ENCODE data around the gene DSCAML1. TPM values are rescaled to one million over a fixed set of nuclear protein-coding genes. Genes with fewer than 3 reads are reported as not detected.

DSCAML1 gene
- total RNA-seq, 1 experiment from 2014 or later = 0.90 TPM

- TF ChIP-seq SOX15 (CRISPR knock-in tag; IDR thresholded peaks at IDR 0.05) (no peak), ZNF425 (CRISPR knock-in tag; conservative IDR thresholded peaks at IDR 0.05) (no peak), JAZF1 (CRISPR knock-in tag; IDR thresholded peaks at IDR 0.05) (no peak)
- no peaks in the 10 kb centered on the region for H3K36me3 Mint-ChIP-seq
- ATAC-seq (no peak), DNase-seq (ENCODE audit: low spot score) (no peak)
- no peaks in the 10 kb centered on the region for H3K27me3 Mint-ChIP-seq (ENCODE audit: low read depth)
- no peak overlapping the region for H3K27ac Mint-ChIP-seq
- no peaks in the 10 kb centered on the region for H3K9me3 Mint-ChIP-seq
- POLR2A ChIA-PET = no interaction called here
- CTCF ChIA-PET = interaction anchor here (1.0 kb wide), 1 partner anchor 228 kb away, joined by 3 read pairs; no protein-coding TSS in a partner anchor
- H3K4me1 Mint-ChIP-seq = no peaks in the 10 kb centered on the region
- no peak overlapping the region for H3K4me3 Mint-ChIP-seq
These were observed 142.4 kb downstream of the DSCAML1 start for GRCh38 chr11:117654281-117655255.

- CTCF ChIA-PET = interaction anchor here (1.5 kb wide), 1 partner anchor 226 kb away, joined by 3 read pairs; no protein-coding TSS in a partner anchor
These were observed 144.5 kb downstream of the DSCAML1 start for GRCh38 chr11:117652521-117652920.

More at GRCh38 chr11:117652521-117652920, 144.5 kb downstream of the DSCAML1 start:
- Mint-ChIP-seq H3K9me3 (no peaks in the 10 kb centered on the region), H3K4me1 (no peaks in the 10 kb centered on the region), H3K4me3 (no peak overlapping the region), H3K27me3 (ENCODE audit: low read depth) (no peaks in the 10 kb centered on the region), H3K36me3 (no peaks in the 10 kb centered on the region), H3K27ac (no peak overlapping the region)
- DNase-seq (ENCODE audit: low spot score) (no peak), ATAC-seq (no peak)
- no peak for TF ChIP-seq USF2 (CRISPR knock-in tag; IDR thresholded peaks at IDR 0.05)
- no peak for TF ChIP-seq ZNF396 (CRISPR knock-in tag; IDR thresholded peaks at IDR 0.05; ENCODE audit: borderline replicate concordance)
- no peak for TF ChIP-seq ZNF532 (CRISPR knock-in tag; IDR thresholded peaks at IDR 0.05; ENCODE audit: borderline replicate concordance)
- no peak for TF ChIP-seq ELF4 (CRISPR knock-in tag; IDR thresholded peaks at IDR 0.05; ENCODE audit: low read depth)
- POLR2A ChIA-PET = no interaction called here
